HEK293 (cell line): ENCODE data around the gene ADIG.

ENCODE experiments used
- CTCF ChIA-PET: fragments of 350-600 bp; formaldehyde crosslinking; extraction: SDS; loops from one replicate; lab custom pipeline; 2021; ENCODE audit warnings: antibody characterized with exemption; lab: Yijun Ruan, JAX
- POLR2A ChIA-PET: fragments of 300-600 bp; formaldehyde crosslinking; extraction: SDS; loops from one replicate; lab custom pipeline; 2020; ENCODE audit warnings: antibody characterized with exemption, inconsistent platforms; lab: Yijun Ruan, JAX
- H3K27ac ChIP-seq: fragments of 200-500 bp; sonication (Bioruptor generic); 2 replicates; pipeline ENCODE4 v1.5.1; 2014; ENCODE audit warnings: low read depth, low read length, control low read depth, inconsistent platforms; ENCODE audit errors: extremely low read depth
- H3K36me3 ChIP-seq, 2 experiments: fragments of 200-500 bp in 1 of 2; sonication (Bioruptor generic) in 1 of 2; 1 replicate in 1 of 2; 2 replicates in 1 of 2; pipeline ENCODE4 v1.5.1; 2014 to 2017; ENCODE audit warnings: inconsistent platforms in 2 of 2, low read length in 2 of 2; ENCODE audit not compliant: control insufficient read depth in 2 of 2, insufficient read depth in 1 of 2
- H3K4me1 ChIP-seq: fragments of 200-500 bp; sonication (Bioruptor generic); 2 replicates; pipeline ENCODE4 v1.5.1; 2014; ENCODE audit warnings: mild to moderate bottlenecking, low read length, inconsistent platforms; ENCODE audit not compliant: control insufficient read depth, insufficient read depth
- H3K4me3 ChIP-seq: 2 replicates; pipeline ENCODE4 v1.5.1; 2011; ENCODE audit warnings: low read depth, mild to moderate bottlenecking, control low read depth, low read length, moderate library complexity
- H3K9me3 ChIP-seq: fragments of 200-500 bp; sonication (Bioruptor generic); 2 replicates; pipeline ENCODE4 v1.5.1; 2014; ENCODE audit warnings: low read depth, low read length, inconsistent platforms; ENCODE audit not compliant: control insufficient read depth, insufficient read depth
- GLI2 ChIP-seq: fragments of 450-650 bp; formaldehyde crosslinking; IDR thresholded peaks from 2 replicates; pipeline ENCODE4; 2017; ENCODE audit warnings: missing biosample characterization, missing genetic modification characterization, low read depth, borderline replicate concordance
- HOXD13 ChIP-seq: sonication (generic); formaldehyde crosslinking; IDR thresholded peaks from 2 replicates; pipeline ENCODE4 v1.8.0; 2022; ENCODE audit warnings: missing genetic modification reagents, borderline replicate concordance
- TRIM28 ChIP-seq: IDR thresholded peaks from 2 replicates; pipeline ENCODE4 v1.6.1; 2011; ENCODE audit warnings: low read length, control low read depth, borderline replicate concordance
- ZBTB7A ChIP-seq: fragments of 450-650 bp; formaldehyde crosslinking; IDR thresholded peaks from 2 replicates; pipeline ENCODE4 v1.5.1; 2016; ENCODE audit warnings: low read depth, missing biosample characterization, missing genetic modification characterization
- ZFP69B ChIP-seq: fragments of 450-650 bp; formaldehyde crosslinking; IDR thresholded peaks from 2 replicates; pipeline ENCODE4 v1.5.1; 2016; ENCODE audit warnings: missing biosample characterization, missing genetic modification characterization
- ZNF112 ChIP-seq: fragments of 450-650 bp; formaldehyde crosslinking; IDR thresholded peaks from 2 replicates; pipeline ENCODE4 v1.5.0; 2017; ENCODE audit warnings: missing biosample characterization, missing genetic modification characterization
- ZNF155 ChIP-seq: fragments of 450-650 bp; formaldehyde crosslinking; IDR thresholded peaks from 2 replicates; pipeline ENCODE4 v1.5.1; 2016; ENCODE audit warnings: missing biosample characterization, missing genetic modification characterization
- ZNF184 ChIP-seq: fragments of 450-650 bp; IDR thresholded peaks from 2 replicates; pipeline ENCODE4 v1.5.1; 2018; ENCODE audit warnings: missing biosample characterization, mild to moderate bottlenecking, missing genetic modification characterization
- ZNF221 ChIP-seq: fragments of 450-650 bp; formaldehyde crosslinking; IDR thresholded peaks from 2 replicates; pipeline ENCODE4 v1.5.1; 2017; ENCODE audit warnings: missing biosample characterization, missing genetic modification characterization, borderline replicate concordance
- ZNF248 ChIP-seq: fragments of 450-650 bp; formaldehyde crosslinking; IDR thresholded peaks from 2 replicates; pipeline ENCODE4 v1.5.1; 2017; ENCODE audit warnings: missing biosample characterization, missing genetic modification characterization
- ZNF274 ChIP-seq, 2 experiments: fragments of 200-500 bp in 1 of 2; fragments of 450-650 bp in 1 of 2; sonication (Bioruptor generic) in 1 of 2; formaldehyde crosslinking in 1 of 2; IDR thresholded peaks; 2 replicates each; pipeline versions ENCODE4 v1.5.1 to v1.6.1; 2014 to 2016; ENCODE audit warnings: borderline replicate concordance in 1 of 2, inconsistent platforms in 1 of 2, low read length in 1 of 2, missing biosample characterization in 1 of 2, missing genetic modification characterization in 1 of 2
- ZNF530 ChIP-seq: fragments of 450-650 bp; formaldehyde crosslinking; IDR thresholded peaks from 2 replicates; pipeline ENCODE4 v1.5.1; 2016; ENCODE audit warnings: low read depth, missing biosample characterization, missing genetic modification characterization
- ZNF544 ChIP-seq: fragments of 450-650 bp; formaldehyde crosslinking; IDR thresholded peaks from 2 replicates; pipeline ENCODE4 v1.5.0; 2017; ENCODE audit warnings: missing biosample characterization, missing genetic modification characterization
- ZNF626 ChIP-seq: fragments of 450-650 bp; sonication (Bioruptor Pico); formaldehyde crosslinking; IDR thresholded peaks from 2 replicates; pipeline ENCODE4 v1.5.1; 2018; ENCODE audit warnings: missing biosample characterization, missing genetic modification characterization, inconsistent platforms
- ZNF629 ChIP-seq: fragments of 450-650 bp; formaldehyde crosslinking; IDR thresholded peaks from 2 replicates; pipeline ENCODE4 v1.5.1; 2017; ENCODE audit warnings: missing biosample characterization, missing genetic modification characterization
- ZNF677 ChIP-seq: fragments of 450-650 bp; IDR thresholded peaks from 2 replicates; pipeline ENCODE4 v1.5.0; 2018; ENCODE audit warnings: missing biosample characterization, mild to moderate bottlenecking, missing genetic modification characterization, moderate library complexity
- ZNF843 ChIP-seq: fragments of 450-650 bp; formaldehyde crosslinking; IDR thresholded peaks from 2 replicates; pipeline ENCODE4 v1.5.1; 2016; ENCODE audit warnings: missing biosample characterization, missing genetic modification characterization
- ZSCAN23 ChIP-seq: fragments of 450-650 bp; formaldehyde crosslinking; IDR thresholded peaks from 2 replicates; pipeline ENCODE4 v1.5.1; 2016; ENCODE audit warnings: missing biosample characterization, missing genetic modification characterization
- TF ChIP-seq, protein P1 (sequence below): fragments of 450-650 bp; formaldehyde crosslinking; IDR thresholded peaks from 2 replicates; pipeline ENCODE4 v1.5.1; 2016; ENCODE audit warnings: missing biosample characterization, missing genetic modification characterization
- TF ChIP-seq, protein P2 (sequence below): fragments of 450-650 bp; formaldehyde crosslinking; IDR thresholded peaks from 2 replicates; pipeline ENCODE4 v1.5.1; 2016; ENCODE audit warnings: missing biosample characterization, missing genetic modification characterization, borderline replicate concordance
- TF ChIP-seq, protein P3 (sequence below): fragments of 450-650 bp; formaldehyde crosslinking; IDR thresholded peaks from 2 replicates; pipeline ENCODE4 v1.5.1; 2016; ENCODE audit warnings: missing biosample characterization, missing genetic modification characterization

Gene ADIG

DNA sequence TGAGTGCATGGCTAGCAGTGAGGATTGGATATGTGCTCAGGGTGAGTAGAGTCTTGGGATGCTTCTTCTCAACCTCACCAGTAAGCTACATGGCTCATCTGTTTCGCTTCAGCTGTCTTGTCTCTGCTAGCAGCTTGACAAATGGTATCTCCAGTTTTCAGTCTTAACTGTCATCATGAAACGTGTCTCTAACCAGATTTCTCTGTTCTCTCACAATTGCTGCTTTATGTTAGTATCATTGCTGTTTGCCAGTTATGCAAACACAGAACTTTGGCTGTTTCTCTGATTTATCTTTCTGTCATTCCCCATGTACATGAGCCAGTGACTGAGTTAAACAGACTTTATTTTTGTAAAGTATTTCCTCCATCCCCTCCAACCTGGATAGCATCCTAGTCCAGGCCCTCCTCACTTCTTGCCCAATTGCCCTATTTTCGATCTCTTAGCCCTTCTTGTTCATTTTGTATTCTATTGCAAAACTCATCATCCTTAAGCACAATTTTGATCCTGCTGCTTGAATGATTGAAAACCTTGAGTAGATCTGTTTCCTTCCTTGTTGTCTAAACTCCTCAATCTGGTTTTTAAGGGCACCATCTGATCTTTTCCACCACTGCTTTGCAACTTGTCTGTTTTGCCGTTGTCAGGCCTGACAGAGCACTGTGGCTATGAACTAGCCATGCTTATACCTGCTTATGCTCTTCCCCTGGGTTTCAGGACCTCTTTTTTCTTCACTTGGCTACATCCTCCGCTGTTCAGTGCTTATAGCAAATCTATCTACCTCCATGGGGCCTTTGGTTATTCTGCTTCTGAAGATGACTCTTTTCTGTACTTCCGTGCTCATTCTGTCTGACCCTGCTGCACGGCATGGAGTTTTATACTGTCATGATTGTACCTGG, 37.7 kb upstream of the ADIG start:
- H3K9me3 ChIP-seq: no peaks in the 10 kb centered on the region
- peaks cover 30 to 96% of the 10 kb centered on the region in 2 experiments for H3K36me3 ChIP-seq
- H3K4me3 ChIP-seq: no peak overlapping the region
- TF ChIP-seq, protein P1, sequence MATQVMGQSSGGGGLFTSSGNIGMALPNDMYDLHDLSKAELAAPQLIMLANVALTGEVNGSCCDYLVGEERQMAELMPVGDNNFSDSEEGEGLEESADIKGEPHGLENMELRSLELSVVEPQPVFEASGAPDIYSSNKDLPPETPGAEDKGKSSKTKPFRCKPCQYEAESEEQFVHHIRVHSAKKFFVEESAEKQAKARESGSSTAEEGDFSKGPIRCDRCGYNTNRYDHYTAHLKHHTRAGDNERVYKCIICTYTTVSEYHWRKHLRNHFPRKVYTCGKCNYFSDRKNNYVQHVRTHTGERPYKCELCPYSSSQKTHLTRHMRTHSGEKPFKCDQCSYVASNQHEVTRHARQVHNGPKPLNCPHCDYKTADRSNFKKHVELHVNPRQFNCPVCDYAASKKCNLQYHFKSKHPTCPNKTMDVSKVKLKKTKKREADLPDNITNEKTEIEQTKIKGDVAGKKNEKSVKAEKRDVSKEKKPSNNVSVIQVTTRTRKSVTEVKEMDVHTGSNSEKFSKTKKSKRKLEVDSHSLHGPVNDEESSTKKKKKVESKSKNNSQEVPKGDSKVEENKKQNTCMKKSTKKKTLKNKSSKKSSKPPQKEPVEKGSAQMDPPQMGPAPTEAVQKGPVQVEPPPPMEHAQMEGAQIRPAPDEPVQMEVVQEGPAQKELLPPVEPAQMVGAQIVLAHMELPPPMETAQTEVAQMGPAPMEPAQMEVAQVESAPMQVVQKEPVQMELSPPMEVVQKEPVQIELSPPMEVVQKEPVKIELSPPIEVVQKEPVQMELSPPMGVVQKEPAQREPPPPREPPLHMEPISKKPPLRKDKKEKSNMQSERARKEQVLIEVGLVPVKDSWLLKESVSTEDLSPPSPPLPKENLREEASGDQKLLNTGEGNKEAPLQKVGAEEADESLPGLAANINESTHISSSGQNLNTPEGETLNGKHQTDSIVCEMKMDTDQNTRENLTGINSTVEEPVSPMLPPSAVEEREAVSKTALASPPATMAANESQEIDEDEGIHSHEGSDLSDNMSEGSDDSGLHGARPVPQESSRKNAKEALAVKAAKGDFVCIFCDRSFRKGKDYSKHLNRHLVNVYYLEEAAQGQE (tag by site-specific recombination): no peak
- TF ChIP-seq, protein P2, sequence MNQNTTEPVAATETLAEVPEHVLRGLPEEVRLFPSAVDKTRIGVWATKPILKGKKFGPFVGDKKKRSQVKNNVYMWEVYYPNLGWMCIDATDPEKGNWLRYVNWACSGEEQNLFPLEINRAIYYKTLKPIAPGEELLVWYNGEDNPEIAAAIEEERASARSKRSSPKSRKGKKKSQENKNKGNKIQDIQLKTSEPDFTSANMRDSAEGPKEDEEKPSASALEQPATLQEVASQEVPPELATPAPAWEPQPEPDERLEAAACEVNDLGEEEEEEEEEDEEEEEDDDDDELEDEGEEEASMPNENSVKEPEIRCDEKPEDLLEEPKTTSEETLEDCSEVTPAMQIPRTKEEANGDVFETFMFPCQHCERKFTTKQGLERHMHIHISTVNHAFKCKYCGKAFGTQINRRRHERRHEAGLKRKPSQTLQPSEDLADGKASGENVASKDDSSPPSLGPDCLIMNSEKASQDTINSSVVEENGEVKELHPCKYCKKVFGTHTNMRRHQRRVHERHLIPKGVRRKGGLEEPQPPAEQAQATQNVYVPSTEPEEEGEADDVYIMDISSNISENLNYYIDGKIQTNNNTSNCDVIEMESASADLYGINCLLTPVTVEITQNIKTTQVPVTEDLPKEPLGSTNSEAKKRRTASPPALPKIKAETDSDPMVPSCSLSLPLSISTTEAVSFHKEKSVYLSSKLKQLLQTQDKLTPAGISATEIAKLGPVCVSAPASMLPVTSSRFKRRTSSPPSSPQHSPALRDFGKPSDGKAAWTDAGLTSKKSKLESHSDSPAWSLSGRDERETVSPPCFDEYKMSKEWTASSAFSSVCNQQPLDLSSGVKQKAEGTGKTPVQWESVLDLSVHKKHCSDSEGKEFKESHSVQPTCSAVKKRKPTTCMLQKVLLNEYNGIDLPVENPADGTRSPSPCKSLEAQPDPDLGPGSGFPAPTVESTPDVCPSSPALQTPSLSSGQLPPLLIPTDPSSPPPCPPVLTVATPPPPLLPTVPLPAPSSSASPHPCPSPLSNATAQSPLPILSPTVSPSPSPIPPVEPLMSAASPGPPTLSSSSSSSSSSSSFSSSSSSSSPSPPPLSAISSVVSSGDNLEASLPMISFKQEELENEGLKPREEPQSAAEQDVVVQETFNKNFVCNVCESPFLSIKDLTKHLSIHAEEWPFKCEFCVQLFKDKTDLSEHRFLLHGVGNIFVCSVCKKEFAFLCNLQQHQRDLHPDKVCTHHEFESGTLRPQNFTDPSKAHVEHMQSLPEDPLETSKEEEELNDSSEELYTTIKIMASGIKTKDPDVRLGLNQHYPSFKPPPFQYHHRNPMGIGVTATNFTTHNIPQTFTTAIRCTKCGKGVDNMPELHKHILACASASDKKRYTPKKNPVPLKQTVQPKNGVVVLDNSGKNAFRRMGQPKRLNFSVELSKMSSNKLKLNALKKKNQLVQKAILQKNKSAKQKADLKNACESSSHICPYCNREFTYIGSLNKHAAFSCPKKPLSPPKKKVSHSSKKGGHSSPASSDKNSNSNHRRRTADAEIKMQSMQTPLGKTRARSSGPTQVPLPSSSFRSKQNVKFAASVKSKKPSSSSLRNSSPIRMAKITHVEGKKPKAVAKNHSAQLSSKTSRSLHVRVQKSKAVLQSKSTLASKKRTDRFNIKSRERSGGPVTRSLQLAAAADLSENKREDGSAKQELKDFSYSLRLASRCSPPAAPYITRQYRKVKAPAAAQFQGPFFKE (tag by site-specific recombination): no peak
- no peak for TF ChIP-seq ZFP69B (tag by site-specific recombination)
- TF ChIP-seq ZNF629 (tag by site-specific recombination): no peak
- no peaks in the 10 kb centered on the region for H3K4me1 ChIP-seq
- H3K27ac ChIP-seq: no peak overlapping the region
- CTCF ChIA-PET: no interaction called here
- POLR2A ChIA-PET: no interaction called here

DNA sequence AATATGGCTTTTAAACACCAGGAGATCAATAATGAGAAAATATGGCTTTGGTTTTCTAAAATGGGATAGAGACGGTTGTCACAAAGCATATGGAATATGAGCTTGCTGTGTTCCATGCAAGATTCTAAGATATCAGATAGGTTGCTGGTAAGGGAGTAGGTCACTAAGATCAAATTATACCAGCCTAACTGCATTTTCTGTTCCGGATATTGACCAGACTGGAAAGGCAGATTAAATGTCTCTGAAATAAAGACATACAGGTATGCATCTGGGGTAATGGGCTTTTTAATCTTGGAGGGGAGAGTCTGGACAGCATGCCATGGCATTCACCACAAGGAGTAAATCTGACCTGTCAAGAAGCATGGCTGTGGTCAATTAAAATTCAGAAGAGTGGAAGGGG, 35.2 kb upstream of the ADIG start:
- CTCF ChIA-PET: interaction anchor here (0.6 kb wide), 1 partner anchor 11 kb away, joined by 3 read pairs; no protein-coding TSS in a partner anchor
- POLR2A ChIA-PET: no interaction called here
- TF ChIP-seq ZNF221 (tag by site-specific recombination) (no peak), ZNF544 (tag by site-specific recombination) (no peak), ZNF843 (tag by site-specific recombination) (no peak), ZNF248 (tag by site-specific recombination) (no peak), ZNF530 (tag by site-specific recombination) (no peak), ZNF112 (no peak), ZNF184 (tag by site-specific recombination) (no peak), GLI2 (tag by site-specific recombination) (no peak), TRIM28 (no peak), ZNF677 (no peak), ZNF155 (tag by site-specific recombination) (no peak), ZSCAN23 (no peak), ZBTB7A (tag by site-specific recombination) (no peak), ZNF274 (IDR thresholded peaks at IDR 0.05; ENCODE audit: low read length) (no peak), ZNF274 (tag by site-specific recombination; IDR thresholded peaks at IDR 0.05; ENCODE audit: borderline replicate concordance) (no peak), ZNF626 (tag by site-specific recombination) (no peak), HOXD13 (CRISPR knock-in tag) (no peak)
- TF ChIP-seq, protein P3, sequence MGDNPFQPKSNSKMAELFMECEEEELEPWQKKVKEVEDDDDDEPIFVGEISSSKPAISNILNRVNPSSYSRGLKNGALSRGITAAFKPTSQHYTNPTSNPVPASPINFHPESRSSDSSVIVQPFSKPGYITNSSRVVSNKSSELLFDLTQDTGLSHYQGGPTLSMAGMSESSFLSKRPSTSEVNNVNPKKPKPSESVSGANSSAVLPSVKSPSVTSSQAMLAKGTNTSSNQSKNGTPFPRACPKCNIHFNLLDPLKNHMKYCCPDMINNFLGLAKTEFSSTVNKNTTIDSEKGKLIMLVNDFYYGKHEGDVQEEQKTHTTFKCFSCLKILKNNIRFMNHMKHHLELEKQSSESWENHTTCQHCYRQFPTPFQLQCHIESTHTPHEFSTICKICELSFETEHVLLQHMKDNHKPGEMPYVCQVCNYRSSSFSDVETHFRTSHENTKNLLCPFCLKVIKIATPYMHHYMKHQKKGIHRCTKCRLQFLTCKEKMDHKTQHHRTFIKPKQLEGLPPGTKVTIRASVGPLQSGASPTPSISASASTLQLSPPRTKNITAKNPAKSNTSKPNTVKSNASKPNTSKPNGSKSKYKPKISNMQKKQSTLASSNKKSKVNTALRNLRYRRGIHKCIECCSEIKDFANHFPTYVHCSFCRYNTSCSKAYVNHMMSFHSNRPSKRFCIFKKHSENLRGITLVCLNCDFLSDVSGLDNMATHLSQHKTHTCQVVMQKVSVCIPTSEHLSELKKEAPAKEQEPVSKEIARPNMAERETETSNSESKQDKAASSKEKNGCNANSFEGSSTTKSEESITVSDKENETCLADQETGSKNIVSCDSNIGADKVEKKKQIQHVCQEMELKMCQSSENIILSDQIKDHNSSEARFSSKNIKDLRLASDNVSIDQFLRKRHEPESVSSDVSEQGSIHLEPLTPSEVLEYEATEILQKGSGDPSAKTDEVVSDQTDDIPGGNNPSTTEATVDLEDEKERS: no peak
- Histone ChIP-seq H3K4me3 (no peak overlapping the region), H3K4me1 (no peaks in the 10 kb centered on the region), H3K36me3 (peaks cover 28 to 88% of the 10 kb centered on the region in 2 experiments), H3K9me3 (no peaks in the 10 kb centered on the region), H3K27ac (no peak overlapping the region)
